T-helper 1 cell treated with Interleukin-12 subunit alpha and Interleukin-12 subunit beta and Interleukin-4 antibody, amounts not matched to agents 30 μg/mL and 1 μg/mL, for 36 hours (primary cell): Measurements from ENCODE around the gene SEL1L3.

ENCODE experiments used
- H3K27ac Mint-ChIP-seq: one replicate; pipeline ENCODE4 v1.8.0; 2021; ENCODE audit warnings: mild to moderate bottlenecking, mixed read lengths
- H3K27me3 Mint-ChIP-seq: one replicate; pipeline ENCODE4 v1.8.0; 2021; ENCODE audit warnings: low read depth, mixed read lengths
- H3K36me3 Mint-ChIP-seq: one replicate; pipeline ENCODE4 v1.8.0; 2021; ENCODE audit warnings: low read depth, mixed read lengths
- H3K4me1 Mint-ChIP-seq: one replicate; pipeline ENCODE4 v1.8.0; 2021; ENCODE audit warnings: low read depth, mixed read lengths
- H3K4me3 Mint-ChIP-seq: one replicate; pipeline ENCODE4 v1.8.0; 2021; ENCODE audit warnings: mild to moderate bottlenecking, moderate library complexity, mixed read lengths
- H3K9me3 Mint-ChIP-seq: one replicate; pipeline ENCODE4 v1.8.0; 2021; ENCODE audit warnings: mixed read lengths

The SEL1L3 gene

GRCh38 chr4:25888781-25889180 lies 26.0 kb upstream of the SEL1L3 start:
- H3K36me3 Mint-ChIP-seq, result no peaks in the 10 kb centered on the region
- no peak overlapping the region for H3K4me3 Mint-ChIP-seq
- H3K9me3 Mint-ChIP-seq, result no peaks in the 10 kb centered on the region
- peaks cover 4% of the 10 kb centered on the region for H3K27me3 Mint-ChIP-seq
- H3K4me1 Mint-ChIP-seq, result no peaks in the 10 kb centered on the region
- no peak overlapping the region for H3K27ac Mint-ChIP-seq

GRCh38 chr4:25884031-25884782 lies 21.4 kb upstream of the SEL1L3 start:
- no peak overlapping the region for H3K27ac Mint-ChIP-seq
- no peaks in the 10 kb centered on the region for H3K9me3 Mint-ChIP-seq
- peaks cover 8% of the 10 kb centered on the region for H3K27me3 Mint-ChIP-seq
- H3K4me1 Mint-ChIP-seq, result no peaks in the 10 kb centered on the region
- H3K4me3 Mint-ChIP-seq, result no peak overlapping the region
- H3K36me3 Mint-ChIP-seq, result no peaks in the 10 kb centered on the region

GRCh38 chr4:25883565-25883964 lies 20.8 kb upstream of the SEL1L3 start:
- no peaks in the 10 kb centered on the region for H3K9me3 Mint-ChIP-seq
- no peaks in the 10 kb centered on the region for H3K4me1 Mint-ChIP-seq
- no peak overlapping the region for H3K27ac Mint-ChIP-seq
- H3K36me3 Mint-ChIP-seq, result no peaks in the 10 kb centered on the region
- H3K27me3 Mint-ChIP-seq, result peaks cover 8% of the 10 kb centered on the region
- no peak overlapping the region for H3K4me3 Mint-ChIP-seq

GRCh38 chr4:25882226-25882625 lies 19.4 kb upstream of the SEL1L3 start:
- no peak overlapping the region for H3K27ac Mint-ChIP-seq

GRCh38 chr4:25881193-25881592 lies 18.4 kb upstream of the SEL1L3 start:
- Mint-ChIP-seq H3K9me3 (no peaks in the 10 kb centered on the region), H3K4me1 (no peaks in the 10 kb centered on the region), H3K27ac (no peak overlapping the region), H3K4me3 (no peak overlapping the region), H3K36me3 (no peaks in the 10 kb centered on the region), H3K27me3 (peaks cover 8% of the 10 kb centered on the region)

More at GRCh38 chr4:25882226-25882625, 19.4 kb upstream of the SEL1L3 start:
- no peak overlapping the region for H3K4me3 Mint-ChIP-seq
- H3K27me3 Mint-ChIP-seq, result peaks cover 8% of the 10 kb centered on the region
- H3K4me1 Mint-ChIP-seq, result no peaks in the 10 kb centered on the region
- H3K9me3 Mint-ChIP-seq, result no peaks in the 10 kb centered on the region
- H3K36me3 Mint-ChIP-seq, result no peaks in the 10 kb centered on the region

- Mint-ChIP-seq H3K4me1 (no peaks in the 10 kb centered on the region), H3K36me3 (no peaks in the 10 kb centered on the region), H3K4me3 (no peak overlapping the region), H3K27ac (no peak overlapping the region), H3K27me3 (peaks cover 8% of the 10 kb centered on the region), H3K9me3 (no peaks in the 10 kb centered on the region)
Measured at GRCh38 chr4:25879991-25880651, 17.3 kb upstream of the SEL1L3 start.

GRCh38 chr4:25879587-25879986 lies 16.8 kb upstream of the SEL1L3 start:
- Mint-ChIP-seq H3K4me3 (no peak overlapping the region), H3K36me3 (no peaks in the 10 kb centered on the region), H3K4me1 (no peaks in the 10 kb centered on the region), H3K27ac (no peak overlapping the region), H3K9me3 (no peaks in the 10 kb centered on the region), H3K27me3 (peaks cover 8% of the 10 kb centered on the region)

GRCh38 chr4:25879091-25879584 lies 16.4 kb upstream of the SEL1L3 start:
- Mint-ChIP-seq H3K4me3 (no peak overlapping the region), H3K9me3 (no peaks in the 10 kb centered on the region), H3K27ac (no peak overlapping the region), H3K4me1 (no peaks in the 10 kb centered on the region), H3K36me3 (no peaks in the 10 kb centered on the region), H3K27me3 (peaks cover 6% of the 10 kb centered on the region)

GRCh38 chr4:25878676-25879075 lies 15.9 kb upstream of the SEL1L3 start:
- H3K9me3 Mint-ChIP-seq, result no peaks in the 10 kb centered on the region
- H3K4me3 Mint-ChIP-seq, result no peak overlapping the region
- H3K4me1 Mint-ChIP-seq, result no peaks in the 10 kb centered on the region
- H3K27ac Mint-ChIP-seq, result no peak overlapping the region
- H3K36me3 Mint-ChIP-seq, result no peaks in the 10 kb centered on the region
- H3K27me3 Mint-ChIP-seq, result peaks cover 4% of the 10 kb centered on the region

GRCh38 chr4:25875281-25875745 lies 12.5 kb upstream of the SEL1L3 start:
- Mint-ChIP-seq H3K4me3 (no peak overlapping the region), H3K9me3 (no peaks in the 10 kb centered on the region), H3K27ac (no peak overlapping the region), H3K4me1 (peaks cover 3% of the 10 kb centered on the region), H3K36me3 (no peaks in the 10 kb centered on the region), H3K27me3 (no peaks in the 10 kb centered on the region)

GRCh38 chr4:25874655-25875054 lies 11.9 kb upstream of the SEL1L3 start:
- Mint-ChIP-seq H3K36me3 (no peaks in the 10 kb centered on the region), H3K27ac (no peak overlapping the region), H3K4me1 (peaks cover 3% of the 10 kb centered on the region), H3K4me3 (no peak overlapping the region), H3K27me3 (no peaks in the 10 kb centered on the region), H3K9me3 (no peaks in the 10 kb centered on the region)

GRCh38 chr4:25873632-25874129 lies 10.9 kb upstream of the SEL1L3 start:
- no peak overlapping the region for H3K27ac Mint-ChIP-seq
- H3K27me3 Mint-ChIP-seq, result no peaks in the 10 kb centered on the region
- H3K4me3 Mint-ChIP-seq, result no peak overlapping the region
- H3K9me3 Mint-ChIP-seq, result no peaks in the 10 kb centered on the region
- H3K36me3 Mint-ChIP-seq, result no peaks in the 10 kb centered on the region
- H3K4me1 Mint-ChIP-seq, result peaks cover 3% of the 10 kb centered on the region

- H3K27ac Mint-ChIP-seq, result no peak overlapping the region
- no peak overlapping the region for H3K4me3 Mint-ChIP-seq
- H3K27me3 Mint-ChIP-seq, result no peaks in the 10 kb centered on the region
- no peaks in the 10 kb centered on the region for H3K36me3 Mint-ChIP-seq
- H3K9me3 Mint-ChIP-seq, result no peaks in the 10 kb centered on the region
- H3K4me1 Mint-ChIP-seq, result peaks cover 3% of the 10 kb centered on the region
Measured at GRCh38 chr4:25872851-25873631, 10.3 kb upstream of the SEL1L3 start.

GRCh38 chr4:25870081-25870480 lies 7.3 kb upstream of the SEL1L3 start:
- Mint-ChIP-seq H3K9me3 (no peaks in the 10 kb centered on the region), H3K4me3 (no peak overlapping the region), H3K36me3 (no peaks in the 10 kb centered on the region), H3K27ac (no peak overlapping the region), H3K27me3 (no peaks in the 10 kb centered on the region), H3K4me1 (peaks cover 10% of the 10 kb centered on the region)
